GM12878 (cell line): ENCODE measurements around the gene TVP23C. TPM values are rescaled to one million over a fixed set of nuclear protein-coding genes. Genes with fewer than 3 reads are reported as not detected.

Source experiments
- ATAC-seq: fragments of 200-7000 bp; cut with Tn5 transposase; 3 replicates; pipeline ENCODE4 v1.9.1; 2020; ENCODE audit warnings: mild to moderate bottlenecking, moderate library complexity
- BruUV-seq: library from RNA; stranded (reverse); fragments of 400-500 nt; replicated peaks from 2 replicates; lab custom pipeline; 2021; lab: Mats Ljungman, UMichigan
- CTCF ChIA-PET: fragments of 300-600 bp; sonication (Branson Sonifier 250); formaldehyde crosslinking; extraction: SDS; loops from one replicate; lab custom pipeline; 2021; ENCODE audit warnings: inconsistent platforms; lab: Yijun Ruan, JAX
- POLR2A ChIA-PET: fragments of 350-600 bp; formaldehyde crosslinking; extraction: SDS; loops from one replicate; lab custom pipeline; 2021; ENCODE audit warnings: inconsistent platforms; lab: Charles Lee
- RAD21 ChIA-PET: fragments of 300-600 bp; sonication (Branson Sonifier 250); formaldehyde crosslinking; loops from one replicate; lab custom pipeline; 2023; ENCODE audit warnings: antibody characterized with exemption; ENCODE audit not compliant: unreplicated experiment; lab: Charles Lee
- SMC1A ChIA-PET: fragments of 300-600 bp; sonication (Branson Sonifier 250); formaldehyde crosslinking; loops from one replicate; lab custom pipeline; 2023; ENCODE audit not compliant: unreplicated experiment, uncharacterized antibody; lab: Charles Lee
- DNase-seq: peaks from one replicate; pipeline ENCODE4 v3.0.0-alpha.2; 2011; ENCODE audit warnings: low read depth, low spot score
- FAIRE-seq: peaks from 3 replicates; lab custom pipeline; 2011; peaks lifted over from hg19 to GRCh38; lab: Jason Lieb, UNC
- H2AFZ ChIP-seq: 2 replicates; pipeline ENCODE4 v1.6.0; 2011; ENCODE audit warnings: low read depth, low read length, control low read depth; ENCODE audit not compliant: control insufficient read depth
- H3K27ac ChIP-seq: 2 replicates; pipeline ENCODE4 v1.5.1; 2011; ENCODE audit warnings: control low read depth; ENCODE audit not compliant: control insufficient read depth, insufficient read depth
- H3K27me3 ChIP-seq, 2 experiments: replicated peaks in 1 of 2; 2 replicates each; pipeline versions ENCODE4 v1.6.0 to v1.6.1; 2011; ENCODE audit warnings: low read length in 1 of 2; ENCODE audit not compliant: control insufficient read depth in 2 of 2, insufficient read depth in 2 of 2
- H3K36me3 ChIP-seq, 2 experiments: 2 replicates each; pipeline ENCODE4 v1.5.1; 2011; ENCODE audit warnings: low read length in 1 of 2; ENCODE audit not compliant: control insufficient read depth in 2 of 2, insufficient read depth in 2 of 2
- H3K4me1 ChIP-seq: 2 replicates; pipeline ENCODE4 v1.6.1; 2011; ENCODE audit warnings: mild to moderate bottlenecking, low read length, moderate library complexity, mixed read lengths; ENCODE audit not compliant: control insufficient read depth, insufficient read depth
- H3K4me2 ChIP-seq: 2 replicates; pipeline ENCODE4 v1.6.0; 2011; ENCODE audit warnings: control low read depth; ENCODE audit not compliant: control insufficient read depth, insufficient read depth
- H3K4me3 ChIP-seq: fragments of 200-600 bp; sonication (generic); 2 replicates; pipeline ENCODE4 v1.5.1; 2016
- H3K79me2 ChIP-seq: 2 replicates; pipeline ENCODE4 v1.6.0; 2011; ENCODE audit warnings: low read length; ENCODE audit not compliant: control insufficient read depth, insufficient read depth
- H3K9ac ChIP-seq: 2 replicates; pipeline ENCODE4 v1.8.0; 2011; ENCODE audit warnings: low read length, control low read depth, mixed read lengths; ENCODE audit not compliant: control insufficient read depth, insufficient read depth
- H3K9me3 ChIP-seq: replicated peaks from 3 replicates; pipeline ENCODE4 v1.5.1; 2011; ENCODE audit warnings: mild to moderate bottlenecking, low read length; ENCODE audit not compliant: control insufficient read depth, insufficient read depth
- H4K20me1 ChIP-seq: 2 replicates; pipeline ENCODE4 v1.6.0; 2011; ENCODE audit not compliant: control insufficient read depth, insufficient read depth
- RAD21 ChIP-seq: IDR thresholded peaks from 2 replicates; pipeline ENCODE4 v1.6.1; 2011; ENCODE audit warnings: mild to moderate bottlenecking, low read depth, low read length, moderate library complexity; ENCODE audit not compliant: insufficient read depth
- RUNX3 ChIP-seq: IDR thresholded peaks from 2 replicates; pipeline ENCODE4 v1.6.1; 2012; ENCODE audit warnings: low read length, inconsistent platforms
- SMC3 ChIP-seq: IDR thresholded peaks from 2 replicates; pipeline ENCODE4 v1.6.1; 2011; ENCODE audit warnings: low read length, improper control_type of control experiment, borderline replicate concordance
- SPI1 ChIP-seq: IDR thresholded peaks from 2 replicates; pipeline ENCODE4 v1.6.1; 2011; ENCODE audit warnings: low read depth, mild to moderate bottlenecking, low read length, moderate library complexity, borderline replicate concordance; ENCODE audit not compliant: insufficient read depth
- SREBF1 ChIP-seq: IDR thresholded peaks from 2 replicates; pipeline ENCODE4 v1.6.1; 2012; ENCODE audit warnings: mild to moderate bottlenecking, low read length
- YY1 ChIP-seq: IDR thresholded peaks from 2 replicates; pipeline ENCODE4 v1.6.1; 2011; ENCODE audit warnings: low read depth, mild to moderate bottlenecking, low read length
- WGBS: methylation state at CpG from one replicate; pipeline ENCODE4 v1.1.6; 2016; ENCODE audit warnings: low lambda C conversion rate; ENCODE audit not compliant: insufficient replicate concordance, insufficient coverage; ENCODE audit errors: missing lambda C conversion rate; 5-methylcytosine and 5-hydroxymethylcytosine counted together
- in situ Hi-C: fragments of 300-500 bp; cut with MboI; formaldehyde crosslinking; loops from 9 replicates; pipeline ENCODE4 v1.14.3; 2018; ENCODE audit warnings: mixed read lengths
- intact Hi-C: fragments of 100-400 bp; cut with micrococcal nuclease; formaldehyde crosslinking; loops from one replicate; pipeline ENCODE4 v1.14.2; 2022; ENCODE audit not compliant: unreplicated experiment
- polyA plus RNA-seq, 11 experiments: library from polyadenylated mRNA; depleted of rRNA in 4 of 11; unstranded in 6 of 11; stranded (reverse) in 5 of 11; fragments of >200 nt; fragmentation: Nextera tagmentation in 4 of 11; fragmentation: Illumina TruSeq in 1 of 11; extraction: Ambion mirVana in 4 of 11; extraction: Trizol in 1 of 11; gene quantifications; 1 replicate in 1 of 11; 2 replicates in 10 of 11; pipeline versions ENCODE4 v1.2.1 to v1.2.3, GENCODE V29; 2011 to 2016; ENCODE audit warnings: inconsistent platforms in 2 of 11, missing spikeins in 2 of 11, low read depth in 1 of 11
- total RNA-seq, 4 experiments: library from RNA; depleted of rRNA in 3 of 4; stranded (reverse); fragments of >200 nt in 3 of 4; fragmentation: Illumina TruSeq in 1 of 4; extraction: Trizol in 1 of 4; gene quantifications; 2 replicates each; pipeline versions ENCODE4 v1.2.1 to v1.2.3, GENCODE V29; 2013 to 2021
- TF ChIP-seq, protein P1 (sequence below), 3 experiments: IDR thresholded peaks in 2 of 3; conservative IDR thresholded peaks in 1 of 3; 2 replicates each; pipeline ENCODE4 v1.5.1; 2011; ENCODE audit warnings: low read depth in 3 of 3, low read length in 3 of 3, mild to moderate bottlenecking in 3 of 3, control low read depth in 2 of 3, moderate library complexity in 2 of 3, inconsistent platforms in 1 of 3, mixed read lengths in 1 of 3; ENCODE audit not compliant: control insufficient read depth in 2 of 3, insufficient read depth in 1 of 3; ENCODE audit errors: extremely low read depth in 1 of 3
- TF ChIP-seq, protein P2 (sequence below): fragments of 450-650 bp; conservative IDR thresholded peaks from 2 replicates; pipeline ENCODE4 v1.6.1; 2017; ENCODE audit warnings: mild to moderate bottlenecking, moderate library complexity
- TF ChIP-seq, protein P3 (sequence below): fragments of 450-650 bp; IDR thresholded peaks from 2 replicates; pipeline ENCODE4 v1.6.1; 2017; ENCODE audit warnings: mild to moderate bottlenecking

TVP23C gene
- total and polyA plus RNA-seq, 10 of the 15 experiments (the other 5 are each of a cell fraction or from before 2014, with no cell fraction given), result 0.42 to 5.0 (median 2.7) TPM

DNA sequence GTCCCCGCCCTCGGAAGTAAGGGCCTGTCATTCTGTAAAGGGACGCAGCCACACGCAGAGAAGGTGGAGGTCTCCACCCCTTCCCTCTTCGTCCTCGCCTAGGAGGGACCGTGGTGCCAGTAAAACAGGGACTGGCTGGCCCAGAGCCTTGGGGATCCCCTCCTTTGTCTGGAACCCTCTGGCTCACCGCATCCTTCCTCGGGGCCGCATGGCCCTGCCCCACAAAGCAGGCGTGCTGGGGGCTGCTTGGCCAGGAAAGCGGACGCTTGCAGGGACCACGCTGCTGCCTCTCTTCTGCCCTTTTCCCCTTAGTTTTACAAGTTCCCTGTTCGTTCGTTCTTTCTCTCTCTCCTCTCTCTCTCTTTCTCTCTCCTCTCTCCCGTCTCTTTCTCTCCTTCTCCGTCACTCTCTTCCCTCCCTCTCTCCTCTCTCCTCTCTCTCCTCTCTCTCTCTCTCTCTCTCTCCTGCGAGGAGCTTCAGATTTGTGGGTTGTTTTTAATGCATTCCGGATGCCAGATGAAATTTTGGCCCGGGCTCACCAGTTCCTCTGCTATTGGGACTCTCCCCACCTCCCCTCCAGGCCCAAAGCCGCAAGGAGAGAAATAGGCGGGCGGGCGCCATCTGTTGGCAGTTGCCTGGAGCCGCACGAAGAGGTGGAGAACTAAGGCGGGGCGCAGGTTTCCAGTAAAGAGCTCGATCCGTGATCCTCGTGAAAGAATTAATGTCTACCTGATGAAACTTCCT is 60.7 kb downstream of the TVP23C start:
- in situ Hi-C loops (loop anchor here (5.0 kb wide), 1 partner anchor 245 kb away; no protein-coding TSS in a partner anchor), intact Hi-C loops (loop anchor here (1.0 kb wide), 1 partner anchor 245 kb away; no protein-coding TSS in a partner anchor)
- ChIA-PET RAD21 (interaction anchor here (1.2 kb wide), 1 partner anchor 244 kb away, joined by 11 read pairs; no protein-coding TSS in a partner anchor), CTCF (interaction anchor here (0.6 to 3.0 kb wide), 13 partner anchors 11 to 1904 kb away, joined by 3 to 33 read pairs (median 5); no protein-coding TSS in a partner anchor), POLR2A (no interaction called here), SMC1A (interaction anchor here (1.2 kb wide), 1 partner anchor 246 kb away, joined by 5 read pairs; no protein-coding TSS in a partner anchor)
- H3K9me3 ChIP-seq, result no peaks in the 10 kb centered on the region
- WGBS, result 39% methylated on average over 32 of the region's 32 CpGs
- ATAC-seq, result peak; percentile 96
- no TSS peak for BruUV-seq
- FAIRE-seq, result peak; percentile 31
- H4K20me1 ChIP-seq, result no peaks in the 10 kb centered on the region
- no peaks in the 10 kb centered on the region for H3K79me2 ChIP-seq
- no peaks in the 10 kb centered on the region for H3K36me3 ChIP-seq
- peaks cover 3% of the 10 kb centered on the region for H3K4me1 ChIP-seq
- H3K4me2 ChIP-seq, result peak overlapping the region; percentile 15
- H3K27me3 ChIP-seq, result no peaks in the 10 kb centered on the region; a peak in 1 of 4 replicates
- H3K4me3 ChIP-seq, result no peak overlapping the region
- TF ChIP-seq RAD21 (peak; percentile 72), SPI1 (peak; percentile 37; the same call in 1 of the 2 replicates), RUNX3 (peak; percentile 60), YY1 (peak; percentile 56; the same call in 1 of the 2 replicates), SREBF1 (no peak), SMC3 (peak; percentile 65)
- TF ChIP-seq, protein P1, sequence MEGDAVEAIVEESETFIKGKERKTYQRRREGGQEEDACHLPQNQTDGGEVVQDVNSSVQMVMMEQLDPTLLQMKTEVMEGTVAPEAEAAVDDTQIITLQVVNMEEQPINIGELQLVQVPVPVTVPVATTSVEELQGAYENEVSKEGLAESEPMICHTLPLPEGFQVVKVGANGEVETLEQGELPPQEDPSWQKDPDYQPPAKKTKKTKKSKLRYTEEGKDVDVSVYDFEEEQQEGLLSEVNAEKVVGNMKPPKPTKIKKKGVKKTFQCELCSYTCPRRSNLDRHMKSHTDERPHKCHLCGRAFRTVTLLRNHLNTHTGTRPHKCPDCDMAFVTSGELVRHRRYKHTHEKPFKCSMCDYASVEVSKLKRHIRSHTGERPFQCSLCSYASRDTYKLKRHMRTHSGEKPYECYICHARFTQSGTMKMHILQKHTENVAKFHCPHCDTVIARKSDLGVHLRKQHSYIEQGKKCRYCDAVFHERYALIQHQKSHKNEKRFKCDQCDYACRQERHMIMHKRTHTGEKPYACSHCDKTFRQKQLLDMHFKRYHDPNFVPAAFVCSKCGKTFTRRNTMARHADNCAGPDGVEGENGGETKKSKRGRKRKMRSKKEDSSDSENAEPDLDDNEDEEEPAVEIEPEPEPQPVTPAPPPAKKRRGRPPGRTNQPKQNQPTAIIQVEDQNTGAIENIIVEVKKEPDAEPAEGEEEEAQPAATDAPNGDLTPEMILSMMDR (IDR thresholded peaks at IDR 0.05 in 2 of 3, conservative IDR thresholded peaks at IDR 0.05 in 1 of 3; ENCODE audit: control insufficient read depth in 2 of 3, extremely low read depth in 1 of 3, insufficient read depth in 1 of 3, low read depth in 3 of 3, low read length in 3 of 3), result peak; percentile 79 to 87 (median 80)
- TF ChIP-seq, protein P2, sequence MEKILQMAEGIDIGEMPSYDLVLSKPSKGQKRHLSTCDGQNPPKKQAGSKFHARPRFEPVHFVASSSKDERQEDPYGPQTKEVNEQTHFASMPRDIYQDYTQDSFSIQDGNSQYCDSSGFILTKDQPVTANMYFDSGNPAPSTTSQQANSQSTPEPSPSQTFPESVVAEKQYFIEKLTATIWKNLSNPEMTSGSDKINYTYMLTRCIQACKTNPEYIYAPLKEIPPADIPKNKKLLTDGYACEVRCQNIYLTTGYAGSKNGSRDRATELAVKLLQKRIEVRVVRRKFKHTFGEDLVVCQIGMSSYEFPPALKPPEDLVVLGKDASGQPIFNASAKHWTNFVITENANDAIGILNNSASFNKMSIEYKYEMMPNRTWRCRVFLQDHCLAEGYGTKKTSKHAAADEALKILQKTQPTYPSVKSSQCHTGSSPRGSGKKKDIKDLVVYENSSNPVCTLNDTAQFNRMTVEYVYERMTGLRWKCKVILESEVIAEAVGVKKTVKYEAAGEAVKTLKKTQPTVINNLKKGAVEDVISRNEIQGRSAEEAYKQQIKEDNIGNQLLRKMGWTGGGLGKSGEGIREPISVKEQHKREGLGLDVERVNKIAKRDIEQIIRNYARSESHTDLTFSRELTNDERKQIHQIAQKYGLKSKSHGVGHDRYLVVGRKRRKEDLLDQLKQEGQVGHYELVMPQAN, result no peak
- TF ChIP-seq, protein P3, sequence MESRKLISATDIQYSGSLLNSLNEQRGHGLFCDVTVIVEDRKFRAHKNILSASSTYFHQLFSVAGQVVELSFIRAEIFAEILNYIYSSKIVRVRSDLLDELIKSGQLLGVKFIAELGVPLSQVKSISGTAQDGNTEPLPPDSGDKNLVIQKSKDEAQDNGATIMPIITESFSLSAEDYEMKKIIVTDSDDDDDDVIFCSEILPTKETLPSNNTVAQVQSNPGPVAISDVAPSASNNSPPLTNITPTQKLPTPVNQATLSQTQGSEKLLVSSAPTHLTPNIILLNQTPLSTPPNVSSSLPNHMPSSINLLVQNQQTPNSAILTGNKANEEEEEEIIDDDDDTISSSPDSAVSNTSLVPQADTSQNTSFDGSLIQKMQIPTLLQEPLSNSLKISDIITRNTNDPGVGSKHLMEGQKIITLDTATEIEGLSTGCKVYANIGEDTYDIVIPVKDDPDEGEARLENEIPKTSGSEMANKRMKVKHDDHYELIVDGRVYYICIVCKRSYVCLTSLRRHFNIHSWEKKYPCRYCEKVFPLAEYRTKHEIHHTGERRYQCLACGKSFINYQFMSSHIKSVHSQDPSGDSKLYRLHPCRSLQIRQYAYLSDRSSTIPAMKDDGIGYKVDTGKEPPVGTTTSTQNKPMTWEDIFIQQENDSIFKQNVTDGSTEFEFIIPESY, result no peak
- H3K27ac ChIP-seq, result no peak overlapping the region
- H3K9ac ChIP-seq, result no peak overlapping the region
- no peak for DNase-seq
- peak overlapping the region; percentile 24 for H2AFZ ChIP-seq
